Calu3 (cell line): Measurements from ENCODE around the gene DLGAP1. TPM values are rescaled to one million over a fixed set of nuclear protein-coding genes. Genes with fewer than 3 reads are reported as not detected.

ENCODE experiments used
- BruUV-seq: library from RNA; stranded (reverse); fragments of 400-500 nt; replicated peaks from 2 replicates; lab custom pipeline; 2021; lab: Mats Ljungman, UMichigan
- CTCF ChIA-PET: fragments of 300-600 bp; sonication (Branson Sonifier 250); formaldehyde crosslinking; loops from one replicate; lab custom pipeline; 2022; ENCODE audit warnings: antibody characterized with exemption; lab: Charles Lee
- DNase-seq: peaks from one replicate; pipeline ENCODE4 v3.0.0; 2022
- H3K27ac Mint-ChIP-seq: one replicate; pipeline ENCODE4 v1.8.0; 2022; ENCODE audit warnings: mixed read lengths; ENCODE audit not compliant: unreplicated experiment
- H3K27me3 Mint-ChIP-seq: one replicate; pipeline ENCODE4 v1.8.0; 2022; ENCODE audit warnings: mixed read lengths; ENCODE audit not compliant: unreplicated experiment
- H3K36me3 Mint-ChIP-seq: one replicate; pipeline ENCODE4 v1.8.0; 2022; ENCODE audit warnings: mild to moderate bottlenecking, moderate library complexity, mixed read lengths; ENCODE audit not compliant: insufficient read depth, unreplicated experiment
- H3K4me1 Mint-ChIP-seq: one replicate; pipeline ENCODE4 v1.8.0; 2022; ENCODE audit warnings: mild to moderate bottlenecking, low read depth, mixed read lengths; ENCODE audit not compliant: unreplicated experiment
- H3K4me3 Mint-ChIP-seq: one replicate; pipeline ENCODE4 v1.8.0; 2022; ENCODE audit warnings: mild to moderate bottlenecking, low read depth, moderate library complexity, mixed read lengths; ENCODE audit not compliant: unreplicated experiment
- H3K9me3 Mint-ChIP-seq: one replicate; pipeline ENCODE4 v1.8.0; 2022; ENCODE audit warnings: low read depth, mixed read lengths; ENCODE audit not compliant: unreplicated experiment
- CTCF ChIP-seq: fragments of 200-600 bp; IDR thresholded peaks from one replicate; pipeline ENCODE4 v1.8.0; 2022; ENCODE audit warnings: antibody characterized with exemption; ENCODE audit not compliant: unreplicated experiment
- intact Hi-C: fragments of 100-400 bp; cut with micrococcal nuclease; formaldehyde crosslinking; loops from one replicate; pipeline ENCODE4 v1.10.0; 2022; ENCODE audit not compliant: unreplicated experiment
- total RNA-seq: library from RNA; stranded (reverse); gene quantifications from 2 replicates; pipeline ENCODE4 v1.2.3, GENCODE V29; 2022

DLGAP1 gene
- total RNA-seq, 1 experiment from 2014 or later: 9.0 TPM

GRCh38 chr18:3819961-3820360 is 635.1 kb downstream of the DLGAP1 start:
- H3K27me3 Mint-ChIP-seq: no peaks in the 10 kb centered on the region
- H3K4me1 Mint-ChIP-seq: peaks cover 47% of the 10 kb centered on the region
- CTCF ChIA-PET: interaction anchor here (1.0 to 1.7 kb wide), 2 partner anchors 49 to 165 kb away, joined by 3 to 4 read pairs; no protein-coding TSS in a partner anchor
- no peaks in the 10 kb centered on the region for H3K9me3 Mint-ChIP-seq
- BruUV-seq: no TSS peak
- H3K36me3 Mint-ChIP-seq: no peaks in the 10 kb centered on the region
- no peak overlapping the region for H3K27ac Mint-ChIP-seq
- no peak overlapping the region for H3K4me3 Mint-ChIP-seq
- no peak for DNase-seq
- TF ChIP-seq CTCF: no peak
- intact Hi-C loops: loop anchor here (5.0 kb wide), 1 partner anchor 48 kb away; no protein-coding TSS in a partner anchor

GRCh38 chr18:3816610-3817363 is 638.3 kb downstream of the DLGAP1 start:
- Mint-ChIP-seq H3K9me3 (no peaks in the 10 kb centered on the region), H3K4me1 (peaks cover 50% of the 10 kb centered on the region), H3K4me3 (no peak overlapping the region), H3K27ac (peak overlapping the region; percentile 81), H3K36me3 (no peaks in the 10 kb centered on the region), H3K27me3 (no peaks in the 10 kb centered on the region)
- TSS peak; percentile 91 for BruUV-seq
- no peak for TF ChIP-seq CTCF
- CTCF ChIA-PET: interaction anchor here (0.6 to 1.8 kb wide), 5 partner anchors 23 to 341 kb away, joined by 3 to 7 read pairs (median 4); no protein-coding TSS in a partner anchor
- peak; percentile 28 for DNase-seq
- intact Hi-C loops: loop anchor here (2.0 to 5.0 kb wide), 2 partner anchors 22 to 44 kb away; no protein-coding TSS in a partner anchor

- Mint-ChIP-seq H3K9me3 (no peaks in the 10 kb centered on the region), H3K4me3 (no peak overlapping the region), H3K27ac (peak overlapping the region; percentile 81), H3K36me3 (no peaks in the 10 kb centered on the region), H3K27me3 (no peaks in the 10 kb centered on the region), H3K4me1 (peaks cover 42% of the 10 kb centered on the region)
- DNase-seq: no peak
- no peak for TF ChIP-seq CTCF
- no TSS peak for BruUV-seq
- CTCF ChIA-PET: interaction anchor here (1.5 kb wide), 1 partner anchor 22 kb away, joined by 7 read pairs; no protein-coding TSS in a partner anchor
- intact Hi-C loops: loop anchor here (2.0 to 5.0 kb wide), 2 partner anchors 21 to 44 kb away; no protein-coding TSS in a partner anchor
Observed at GRCh38 chr18:3815991-3816390, 639.1 kb downstream of the DLGAP1 start.

GRCh38 chr18:3814816-3815215 is 640.3 kb downstream of the DLGAP1 start:
- intact Hi-C loops: loop anchor here (5.0 kb wide), 1 partner anchor 43 kb away; no protein-coding TSS in a partner anchor
- Mint-ChIP-seq H3K27ac (peak overlapping the region; percentile 65), H3K9me3 (no peaks in the 10 kb centered on the region), H3K36me3 (no peaks in the 10 kb centered on the region), H3K4me3 (no peak overlapping the region), H3K4me1 (peaks cover 39% of the 10 kb centered on the region), H3K27me3 (no peaks in the 10 kb centered on the region)
- CTCF ChIA-PET: interaction anchor here (0.7 kb wide), 1 partner anchor 21 kb away, joined by 3 read pairs; no protein-coding TSS in a partner anchor
- DNase-seq: no peak
- no TSS peak for BruUV-seq
- TF ChIP-seq CTCF: no peak
